Measurements from ENCODE around the gene FNDC10. TPM values are rescaled to one million over a fixed set of nuclear protein-coding genes. Genes with fewer than 3 reads are reported as not detected.

The FNDC10 gene
- total RNA-seq, 4 donors from 2014 or later = 1.9 to 2.6 (median 2.2) TPM; not detected in 1

DNA sequence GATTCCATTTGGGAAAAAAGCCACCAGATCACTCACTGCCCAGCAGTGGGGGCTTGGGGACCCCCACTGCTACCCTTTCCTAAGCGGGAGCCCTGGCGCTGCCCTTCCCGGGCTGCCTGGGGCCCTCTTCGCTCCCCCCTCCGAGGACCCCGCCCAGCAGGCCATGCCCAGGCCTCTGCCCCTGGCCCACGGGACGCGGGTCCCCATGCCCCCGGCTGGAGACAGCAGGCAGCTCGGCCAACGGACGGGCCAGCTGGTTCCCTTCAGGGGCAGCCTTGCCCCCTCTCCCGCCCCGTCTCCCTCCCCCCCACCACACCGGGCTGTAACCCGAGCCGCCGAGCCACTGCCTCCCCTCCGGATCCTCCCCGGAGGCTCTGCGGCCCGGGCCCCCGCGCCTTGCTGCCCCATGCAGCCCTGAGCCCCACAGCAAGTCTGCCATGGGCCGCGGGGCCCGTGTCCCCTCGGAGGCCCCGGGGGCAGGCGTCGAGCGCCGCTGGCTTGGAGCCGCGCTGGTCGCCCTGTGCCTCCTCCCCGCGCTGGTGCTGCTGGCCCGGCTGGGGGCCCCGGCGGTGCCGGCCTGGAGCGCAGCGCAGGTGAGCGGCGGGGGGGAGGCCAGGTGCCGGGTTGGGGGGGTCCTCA is 32.0 kb upstream of the FNDC10 start, which contains the start of gene MMP23B:
MMP23B (plus strand) TSS at position 392 of the 639 bp plus-strand sequence; CDS start at position 438, 46 bp downstream.
- DNase-seq (ENCODE audit: low spot score) (no peak), ATAC-seq (ENCODE audit: low FRiP score) (no peak)
- TF ChIP-seq, protein P1, sequence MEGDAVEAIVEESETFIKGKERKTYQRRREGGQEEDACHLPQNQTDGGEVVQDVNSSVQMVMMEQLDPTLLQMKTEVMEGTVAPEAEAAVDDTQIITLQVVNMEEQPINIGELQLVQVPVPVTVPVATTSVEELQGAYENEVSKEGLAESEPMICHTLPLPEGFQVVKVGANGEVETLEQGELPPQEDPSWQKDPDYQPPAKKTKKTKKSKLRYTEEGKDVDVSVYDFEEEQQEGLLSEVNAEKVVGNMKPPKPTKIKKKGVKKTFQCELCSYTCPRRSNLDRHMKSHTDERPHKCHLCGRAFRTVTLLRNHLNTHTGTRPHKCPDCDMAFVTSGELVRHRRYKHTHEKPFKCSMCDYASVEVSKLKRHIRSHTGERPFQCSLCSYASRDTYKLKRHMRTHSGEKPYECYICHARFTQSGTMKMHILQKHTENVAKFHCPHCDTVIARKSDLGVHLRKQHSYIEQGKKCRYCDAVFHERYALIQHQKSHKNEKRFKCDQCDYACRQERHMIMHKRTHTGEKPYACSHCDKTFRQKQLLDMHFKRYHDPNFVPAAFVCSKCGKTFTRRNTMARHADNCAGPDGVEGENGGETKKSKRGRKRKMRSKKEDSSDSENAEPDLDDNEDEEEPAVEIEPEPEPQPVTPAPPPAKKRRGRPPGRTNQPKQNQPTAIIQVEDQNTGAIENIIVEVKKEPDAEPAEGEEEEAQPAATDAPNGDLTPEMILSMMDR (IDR thresholded peaks at IDR 0.05) = no peak

DNA sequence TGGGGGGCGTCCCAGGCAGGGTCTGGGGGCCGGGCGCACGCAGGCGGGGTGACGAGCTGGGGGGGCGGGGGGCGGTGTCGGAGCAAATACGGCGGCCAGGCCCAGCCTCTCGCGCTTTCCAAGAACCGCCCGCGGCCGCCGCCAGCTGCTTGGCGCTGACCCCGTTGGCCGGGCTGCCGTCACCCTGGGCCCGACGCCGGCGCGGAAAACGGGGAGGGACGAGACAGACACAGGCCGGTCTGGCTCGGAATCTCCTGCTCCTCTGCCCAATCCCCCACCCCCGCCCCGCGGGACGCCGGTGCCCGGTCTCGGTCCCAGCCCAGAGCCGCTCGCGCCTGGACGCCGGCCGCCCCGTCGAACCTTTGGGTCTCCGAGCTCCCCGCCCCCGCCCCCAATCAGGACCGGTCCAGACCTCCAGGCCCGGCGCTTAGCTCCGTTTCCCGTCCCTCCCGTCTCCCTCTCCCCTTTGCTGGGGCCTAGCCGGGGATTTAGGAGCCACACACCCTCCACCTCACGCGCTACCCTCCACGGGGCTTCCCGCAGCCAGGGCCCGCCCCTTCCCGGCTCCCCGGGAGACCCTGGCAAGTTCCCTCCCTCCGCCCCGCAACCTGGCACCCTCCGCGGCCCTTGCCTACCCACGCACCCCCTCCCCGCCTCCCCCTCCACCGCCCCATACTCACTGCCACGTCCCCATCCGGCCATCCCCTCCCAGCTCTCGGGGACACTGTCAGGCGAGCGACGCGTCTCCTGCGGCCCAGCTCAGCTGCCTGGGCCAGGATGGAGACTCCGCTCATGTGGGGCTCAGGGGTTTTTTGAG is 31.2 kb upstream of the FNDC10 start:
- DNase-seq (ENCODE audit: low spot score) = no peak

DNA sequence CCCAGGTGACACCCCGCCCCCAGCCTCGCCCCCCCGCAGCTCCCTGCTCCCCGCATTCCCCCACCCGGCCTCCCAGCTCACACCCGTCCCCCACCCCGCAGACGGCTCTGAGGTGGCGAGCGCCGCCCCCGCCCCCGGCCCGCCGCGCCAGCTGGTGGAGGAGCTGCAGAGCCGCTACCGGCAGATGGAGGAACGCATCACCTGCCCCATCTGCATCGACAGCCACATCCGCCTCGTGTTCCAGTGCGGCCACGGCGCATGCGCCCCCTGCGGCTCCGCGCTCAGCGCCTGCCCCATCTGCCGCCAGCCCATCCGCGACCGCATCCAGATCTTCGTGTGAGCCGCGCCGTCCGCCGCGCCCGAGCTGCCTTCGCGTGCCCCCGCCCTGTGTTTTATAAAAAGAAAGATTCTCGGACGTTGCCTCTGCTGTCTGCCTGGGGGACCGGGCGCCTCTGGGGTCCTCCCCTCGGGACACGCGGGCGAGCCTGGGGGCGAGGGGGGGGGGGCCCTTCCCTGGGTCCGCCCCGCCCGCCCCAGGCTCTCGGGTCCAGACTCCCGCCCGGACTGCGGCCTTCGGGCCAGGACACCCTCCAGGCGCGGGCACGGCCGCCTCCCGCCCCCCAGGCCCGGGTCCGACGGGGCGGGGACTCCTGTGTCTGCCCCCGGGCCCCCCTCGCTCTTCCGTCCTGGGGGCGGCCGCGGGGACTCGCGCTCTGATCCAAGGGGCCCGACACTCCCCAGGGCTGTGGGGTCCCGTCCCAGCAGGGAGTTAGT is 30.4 kb upstream of the FNDC10 start:
- DNase-seq (ENCODE audit: low spot score) (no peak), ATAC-seq (ENCODE audit: low FRiP score) (peak; percentile 41)
- TF ChIP-seq, protein P1 (IDR thresholded peaks at IDR 0.05) = no peak

More for the DNA sequence above, 31.2 kb upstream of the FNDC10 start:
- TF ChIP-seq, protein P1 (IDR thresholded peaks at IDR 0.05) = no peak
- peak; percentile 26 for ATAC-seq (ENCODE audit: low FRiP score)

DNA sequence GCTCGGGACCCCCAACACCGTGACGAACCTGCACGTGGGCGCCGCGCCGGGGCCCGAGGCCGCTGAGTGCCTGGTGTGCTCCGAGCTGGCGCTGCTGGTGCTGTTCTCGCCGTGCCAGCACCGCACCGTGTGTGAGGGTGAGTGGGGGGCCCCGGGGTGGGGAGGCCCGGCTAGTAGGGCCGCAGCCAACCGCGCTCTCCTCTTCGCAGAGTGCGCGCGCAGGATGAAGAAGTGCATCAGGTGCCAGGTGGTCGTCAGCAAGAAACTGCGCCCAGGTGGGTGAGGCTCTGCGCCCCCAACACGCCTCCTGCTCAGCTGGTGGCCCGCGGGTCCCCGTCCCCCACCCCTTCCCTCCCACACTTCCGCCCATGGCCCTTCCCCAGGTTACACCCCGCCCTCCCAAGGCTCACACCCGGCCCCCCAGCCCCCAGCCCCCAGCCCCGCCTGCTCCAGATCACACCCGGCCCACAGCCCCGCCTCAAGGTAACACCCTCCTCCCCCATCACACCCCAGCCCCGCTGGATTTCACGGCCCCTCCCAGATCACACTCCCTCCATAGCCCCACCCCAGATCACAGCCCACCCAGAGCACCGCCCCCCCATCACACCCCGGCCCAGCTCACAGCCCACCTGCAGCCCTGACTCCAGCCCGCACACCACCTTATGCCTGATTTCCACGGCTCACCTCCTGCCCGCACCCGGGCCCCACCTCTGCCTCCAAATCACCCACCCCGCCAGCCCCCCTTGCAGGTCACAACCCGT is 29.7 kb upstream of the FNDC10 start:
- TF ChIP-seq, protein P1 (IDR thresholded peaks at IDR 0.05) = no peak
- DNase-seq (ENCODE audit: low spot score) (no peak), ATAC-seq (ENCODE audit: low FRiP score) (no peak)

DNA sequence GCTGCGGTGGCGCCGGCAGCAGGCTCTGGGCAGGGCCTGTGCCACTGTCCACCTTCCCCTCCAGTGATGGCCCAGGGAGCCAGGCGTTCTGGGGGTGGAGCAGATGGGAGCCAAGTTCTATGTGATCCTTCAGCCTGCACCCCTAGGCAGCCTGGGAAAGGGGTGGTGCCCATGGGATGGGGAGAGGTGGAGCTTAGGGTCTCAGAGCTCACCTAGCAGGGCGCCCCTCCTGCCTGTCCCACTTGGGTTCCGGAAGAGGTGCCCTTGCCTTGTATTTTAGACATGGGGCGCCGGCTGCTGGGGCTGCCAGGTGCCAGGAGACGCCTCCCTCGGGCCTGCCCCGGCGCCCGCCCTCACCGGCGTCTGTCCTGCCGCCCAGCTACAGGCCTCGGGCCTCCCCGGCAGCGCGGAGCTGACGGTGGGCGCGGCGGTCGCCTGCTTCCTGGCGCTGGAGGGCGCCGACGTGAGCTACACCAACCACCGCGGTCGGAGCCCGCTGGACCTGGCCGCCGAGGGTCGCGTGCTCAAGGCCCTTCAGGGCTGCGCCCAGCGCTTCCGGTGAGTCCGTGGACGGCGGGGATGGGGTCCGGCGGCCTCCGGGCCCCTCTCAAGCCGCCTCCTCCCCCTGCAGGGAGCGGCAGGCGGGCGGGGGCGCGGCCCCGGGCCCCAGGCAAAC is 29.0 kb upstream of the FNDC10 start:
- TF ChIP-seq, protein P1 (IDR thresholded peaks at IDR 0.05) = no peak
- ATAC-seq (ENCODE audit: low FRiP score) = no peak
- no peak for DNase-seq (ENCODE audit: low spot score)
